ENCODE results near the gene S100P.

The S100P gene

DNA sequence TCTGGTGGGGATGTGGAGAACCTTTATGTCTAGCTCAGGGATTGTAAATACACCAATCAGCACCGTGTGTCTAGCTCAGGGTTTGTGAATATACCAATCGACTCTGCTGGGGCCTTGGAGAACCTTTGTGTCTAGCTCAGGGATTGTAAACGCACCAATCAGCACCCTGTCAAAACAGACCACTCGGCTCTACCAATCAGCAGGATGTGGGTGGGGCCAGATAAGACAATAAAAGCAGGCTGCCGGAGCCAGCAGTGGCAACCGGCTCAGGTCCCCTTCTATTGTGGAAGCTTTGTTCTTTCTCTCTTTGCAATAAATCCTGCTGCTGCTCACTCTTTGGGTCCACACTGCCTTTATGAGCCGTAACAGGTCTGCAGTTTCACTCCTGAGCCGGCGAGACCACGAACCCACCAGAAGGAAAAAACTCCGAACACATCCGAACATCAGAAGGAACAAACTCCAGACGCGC, 20.5 kb upstream of the S100P start:
- peak; percentile 78 for DNase-seq (ENCODE audit: low read depth, low spot score)

DNA sequence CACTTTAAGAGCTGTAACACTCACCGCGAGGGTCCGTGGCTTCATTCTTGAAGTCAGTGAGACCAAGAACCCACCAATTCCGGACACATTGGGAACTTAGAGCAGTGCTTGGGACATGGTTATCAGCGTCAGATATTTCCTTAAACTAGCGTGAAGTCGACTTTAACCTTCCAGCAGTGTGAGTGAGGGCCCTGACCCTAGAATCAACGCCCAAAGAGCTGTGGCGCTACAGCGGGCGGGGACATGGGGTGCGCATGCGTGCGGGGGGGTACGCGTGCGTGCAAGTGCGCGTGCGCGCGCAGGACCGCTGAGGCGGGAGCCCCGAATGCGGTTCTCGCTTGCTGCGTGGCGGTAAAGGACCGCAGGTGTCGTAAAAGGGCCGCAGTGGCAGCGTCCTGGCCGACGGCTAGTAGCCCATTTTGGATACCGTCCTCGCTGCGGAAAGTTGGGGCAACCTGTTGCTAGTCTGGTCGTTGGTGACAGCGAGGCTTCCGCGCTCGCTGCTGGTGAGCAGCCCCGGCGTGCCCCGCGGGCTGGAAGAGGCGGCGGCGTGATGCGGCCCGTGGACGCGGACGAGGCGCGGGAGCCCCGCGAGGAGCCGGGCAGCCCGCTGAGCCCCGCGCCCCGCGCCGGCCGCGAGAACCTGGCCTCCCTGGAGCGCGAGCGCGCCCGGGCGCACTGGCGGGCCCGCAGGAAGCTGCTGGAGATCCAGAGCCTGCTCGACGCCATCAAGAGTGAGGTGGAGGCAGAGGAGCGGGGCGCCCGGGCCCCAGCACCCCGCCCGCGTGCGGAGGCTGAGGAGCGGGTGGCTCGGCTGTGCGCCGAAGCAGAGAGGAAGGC, 19.8 kb upstream of the S100P start:
- DNase-seq (ENCODE audit: low read depth, low spot score) = peak; percentile 94

DNA sequence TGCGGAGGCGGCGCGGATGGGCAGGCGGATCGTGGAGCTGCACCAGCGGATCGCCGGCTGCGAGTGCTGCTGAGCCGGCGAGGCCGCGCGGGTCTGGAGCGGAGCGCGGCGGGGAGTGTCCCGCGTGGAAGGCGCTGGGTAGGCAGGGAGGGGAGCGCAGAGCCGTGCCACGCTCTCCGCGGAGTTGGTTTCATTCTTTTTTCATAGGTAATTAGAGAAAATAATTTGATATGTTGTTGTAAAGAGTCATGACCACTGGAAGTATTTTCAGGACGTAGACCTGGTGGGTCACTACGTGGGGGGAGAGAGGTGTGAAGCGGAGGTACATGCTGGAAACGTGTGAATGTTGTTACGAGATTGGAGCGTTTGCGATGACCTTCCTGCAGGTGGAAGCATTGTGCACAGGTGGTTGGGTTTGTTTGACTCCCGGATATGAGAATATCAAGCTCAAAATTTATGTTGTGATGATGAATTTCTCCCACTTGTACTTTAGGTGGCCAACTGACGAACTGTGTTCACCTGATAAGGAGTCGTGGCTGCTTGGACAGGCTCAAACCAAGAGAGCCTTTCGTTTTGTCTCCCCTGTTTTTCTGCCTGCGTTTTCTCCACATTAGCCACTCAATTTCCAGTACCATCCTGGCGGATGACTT, 19.1 kb upstream of the S100P start:
- peak; percentile 51 for DNase-seq (ENCODE audit: low read depth, low spot score)

DNA sequence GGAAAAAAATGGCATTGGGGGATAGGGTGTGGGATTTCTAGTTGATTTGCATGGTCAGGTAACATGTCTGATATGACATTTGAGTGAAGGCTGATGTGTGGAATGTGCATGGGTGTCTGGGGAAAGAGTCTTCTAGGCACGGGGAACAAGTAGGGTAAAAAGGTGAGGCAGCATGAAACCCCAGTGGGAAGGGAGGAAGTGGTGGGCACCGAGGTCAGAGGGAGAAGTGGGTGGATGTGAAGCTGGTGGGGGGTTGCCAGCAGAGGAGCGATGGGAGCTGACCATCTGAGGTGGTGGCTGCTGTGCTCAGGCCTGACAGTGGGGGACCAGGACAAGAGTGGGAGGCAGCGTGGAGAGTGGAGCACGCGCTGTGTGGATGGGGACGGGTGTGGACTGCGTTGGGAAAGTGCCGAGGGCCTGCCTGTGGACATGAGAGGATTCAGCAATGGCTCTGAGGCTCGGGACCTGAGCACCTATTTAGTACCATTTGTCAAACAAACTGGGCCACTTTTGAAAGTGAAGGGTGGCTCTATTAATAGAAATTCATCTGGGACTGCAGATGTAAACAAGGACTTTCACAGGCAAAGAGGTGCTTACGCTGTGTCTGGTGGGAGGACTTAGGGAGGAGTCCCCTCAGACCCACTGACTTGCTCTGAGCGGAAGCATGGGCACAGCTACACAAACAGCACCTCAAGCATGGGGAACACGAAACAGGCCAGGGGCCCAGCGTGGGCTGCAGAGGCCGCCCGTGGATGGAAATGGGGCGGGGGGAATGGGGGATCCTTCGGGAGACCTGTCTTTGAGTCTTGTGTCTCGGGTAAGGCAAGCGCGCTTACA, 16.7 kb upstream of the S100P start:
- no peak for DNase-seq (ENCODE audit: low read depth, low spot score)

DNA sequence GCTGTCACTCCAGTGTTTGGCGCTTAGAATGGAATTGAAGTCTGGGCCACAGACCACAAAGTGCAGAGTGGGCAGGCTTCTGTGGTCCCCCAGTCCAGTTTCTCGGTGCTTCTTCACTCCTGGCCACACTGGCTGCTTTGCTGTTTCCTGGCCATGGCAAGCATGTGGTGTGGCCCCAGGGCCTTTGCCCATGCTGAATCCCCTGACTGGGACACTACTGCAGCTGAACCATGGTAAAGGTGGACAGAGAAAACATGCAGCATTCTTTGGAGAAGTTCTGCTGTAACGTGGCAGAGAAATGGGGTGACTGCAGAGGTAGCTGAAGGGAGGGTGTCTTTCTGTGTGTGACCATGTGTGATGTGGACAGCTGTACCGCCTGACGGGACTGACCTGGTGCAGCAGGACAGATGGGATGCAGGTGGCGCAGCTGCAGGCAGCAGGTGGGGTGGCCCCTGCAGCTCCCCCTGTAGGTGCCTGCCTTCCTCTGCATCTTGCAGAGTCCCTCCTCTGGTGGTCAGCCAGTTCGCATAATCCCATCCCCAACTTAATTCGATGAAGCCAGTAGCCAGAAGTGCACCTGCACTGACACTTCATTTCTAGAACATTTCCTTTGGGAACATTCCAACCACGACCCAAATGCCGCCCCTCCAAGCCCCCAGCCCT, 13.2 kb upstream of the S100P start:
- DNase-seq (ENCODE audit: low read depth, low spot score) = peak; percentile 69

DNA sequence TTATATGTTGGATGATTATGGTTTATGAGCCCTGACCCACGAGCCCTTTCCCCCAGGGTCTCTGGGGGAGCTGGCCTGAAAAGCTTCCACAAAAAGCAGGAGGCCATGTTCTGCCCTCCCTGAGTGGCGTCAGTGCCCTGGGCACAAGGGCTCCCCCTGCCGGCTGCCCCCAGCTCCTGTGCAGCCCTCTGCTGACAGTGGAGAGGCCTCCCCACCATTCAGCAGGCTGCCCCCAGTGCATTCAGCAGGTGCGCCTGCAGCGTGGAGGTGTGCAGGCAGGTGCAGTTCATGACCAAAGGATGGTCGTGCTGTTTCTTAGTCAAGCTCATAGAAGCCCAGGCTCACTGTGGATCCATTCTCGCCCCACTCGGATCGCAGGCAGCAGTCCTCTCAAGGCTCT, 12.5 kb upstream of the S100P start:
- no peak for DNase-seq (ENCODE audit: low read depth, low spot score)

DNA sequence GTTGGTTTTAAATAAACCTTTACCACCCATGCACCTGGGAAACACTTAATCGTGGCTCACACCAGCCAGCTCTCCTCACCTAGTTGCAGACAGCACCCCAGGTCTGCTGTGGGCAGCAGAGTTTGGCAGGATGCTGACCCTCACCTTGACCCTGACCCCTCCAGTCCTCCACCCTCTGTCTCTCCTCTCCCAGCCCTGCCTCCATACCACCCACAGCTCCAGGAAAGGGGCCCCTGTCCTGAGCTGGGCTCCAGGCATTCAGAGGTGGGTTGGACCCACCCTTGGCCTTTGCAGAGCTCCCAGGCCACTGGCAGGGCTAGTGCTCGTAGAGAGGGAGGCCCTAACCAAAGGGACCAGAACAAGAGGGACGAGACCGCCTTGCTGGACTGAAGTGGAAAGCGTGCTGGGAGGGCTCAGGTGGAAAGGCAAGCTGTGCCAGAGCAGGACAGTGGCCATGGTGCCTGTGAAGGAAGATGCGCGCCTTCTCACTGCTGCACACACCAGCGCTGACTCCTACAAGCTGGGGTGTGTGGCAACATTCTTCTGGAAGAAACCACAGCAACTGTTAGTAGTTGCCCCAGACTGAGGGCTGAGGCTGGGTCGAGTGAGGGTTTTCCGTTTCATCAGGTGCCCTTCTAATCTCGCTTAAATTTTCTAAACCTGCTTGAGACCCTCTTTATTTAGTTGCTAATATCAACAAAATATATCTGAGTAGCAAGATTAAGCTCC, 10.7 kb upstream of the S100P start:
- DNase-seq (ENCODE audit: low read depth, low spot score) = no peak

DNA sequence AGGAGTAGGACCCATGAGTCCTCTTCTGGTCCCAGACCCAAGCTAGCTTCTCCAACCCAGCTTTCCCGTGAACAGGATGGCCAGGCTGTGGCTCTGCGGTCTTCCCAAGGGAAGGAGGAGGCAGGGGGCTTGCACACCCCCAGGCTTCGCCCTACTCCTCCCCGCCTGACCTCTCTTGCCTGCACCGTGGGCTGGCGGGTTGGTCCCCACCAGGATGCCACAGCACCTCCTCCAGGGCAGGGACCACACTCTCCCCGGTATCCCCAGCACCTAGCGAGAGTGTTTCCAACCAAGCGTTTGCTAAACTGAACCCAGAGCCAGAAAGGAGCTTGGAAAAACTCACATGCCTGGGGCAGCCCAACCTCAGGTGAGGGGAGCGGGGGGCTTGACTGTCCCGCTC, 9.0 kb upstream of the S100P start:
- DNase-seq (ENCODE audit: low read depth, low spot score) = no peak

DNA sequence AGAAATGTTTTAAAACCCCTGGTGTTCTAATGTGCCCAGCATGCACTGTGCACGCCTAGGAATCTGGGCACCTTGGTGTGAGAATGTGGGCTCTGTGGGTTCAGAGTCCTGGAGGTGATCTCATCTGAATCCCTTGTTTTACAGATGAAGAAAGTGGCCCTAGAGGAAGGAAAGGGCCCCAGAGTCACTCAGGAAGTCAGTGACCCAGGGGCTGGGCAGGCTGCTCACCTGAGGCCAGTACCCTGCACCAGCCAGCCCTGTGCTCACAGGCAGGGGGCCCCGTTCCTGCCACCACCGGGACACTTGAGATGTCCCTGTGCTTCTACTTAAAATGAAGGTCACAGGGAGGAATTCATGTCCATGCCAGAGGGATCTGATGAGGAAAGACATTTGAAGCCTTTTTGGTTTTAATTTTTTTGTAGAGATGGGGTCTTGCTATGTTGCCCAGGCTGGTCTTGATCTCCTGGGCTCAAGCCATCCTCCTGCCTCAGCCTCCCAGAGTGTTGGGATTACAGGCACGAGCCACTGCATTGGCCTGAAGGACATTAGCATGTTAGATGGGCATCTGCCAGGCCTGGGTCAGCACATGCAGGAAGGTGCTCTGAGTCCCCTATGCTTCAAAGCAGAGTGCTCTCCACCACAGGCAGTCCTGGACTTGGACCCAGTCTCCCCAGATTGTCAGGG, 7.4 kb upstream of the S100P start:
- no peak for DNase-seq (ENCODE audit: low read depth, low spot score)

DNA sequence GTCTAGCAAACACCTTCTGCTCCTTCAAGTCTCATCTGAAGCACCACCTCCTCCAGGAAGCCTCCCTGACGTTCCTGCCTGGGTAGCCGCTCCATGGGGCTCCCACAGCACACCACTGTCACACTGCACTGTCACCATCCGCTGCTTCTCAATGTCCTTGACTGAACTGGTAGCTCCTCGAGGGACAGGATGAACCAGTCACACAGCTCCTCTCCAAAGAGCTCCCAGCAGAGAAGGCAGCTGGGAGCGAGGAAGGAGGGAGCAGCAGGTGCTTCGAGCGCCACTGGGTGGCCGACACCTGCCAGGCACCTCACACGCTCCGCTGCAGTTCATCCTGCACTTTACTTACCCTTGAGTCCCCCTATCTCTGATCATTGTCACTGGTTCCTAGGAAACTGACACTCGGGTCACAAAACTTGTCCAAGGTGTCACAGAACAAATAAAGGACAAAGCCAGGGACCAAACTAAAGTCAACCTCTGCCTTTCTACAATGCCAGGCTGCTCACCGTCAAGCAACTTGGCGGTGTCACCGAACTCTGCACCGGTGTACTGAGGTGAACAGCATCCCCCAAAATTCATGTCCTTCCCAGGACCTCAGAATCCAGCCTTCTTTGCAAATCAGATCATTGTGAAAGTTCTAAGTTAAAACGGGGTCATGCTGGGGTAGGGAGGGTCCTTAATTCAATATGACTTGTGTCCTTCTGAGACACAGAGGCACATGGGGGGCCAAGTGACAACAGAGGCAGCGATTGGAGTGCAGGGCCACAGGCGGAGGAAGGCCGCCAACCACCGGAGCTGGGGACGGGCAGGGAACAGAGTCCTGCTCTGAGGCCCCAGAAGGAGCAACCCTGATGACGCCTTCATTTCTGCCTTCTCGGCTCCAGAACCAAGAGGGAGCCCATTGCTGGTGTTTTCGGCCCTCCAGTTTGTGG, 5.5 kb upstream of the S100P start:
- DNase-seq (ENCODE audit: low read depth, low spot score) = peak; percentile 79

DNA sequence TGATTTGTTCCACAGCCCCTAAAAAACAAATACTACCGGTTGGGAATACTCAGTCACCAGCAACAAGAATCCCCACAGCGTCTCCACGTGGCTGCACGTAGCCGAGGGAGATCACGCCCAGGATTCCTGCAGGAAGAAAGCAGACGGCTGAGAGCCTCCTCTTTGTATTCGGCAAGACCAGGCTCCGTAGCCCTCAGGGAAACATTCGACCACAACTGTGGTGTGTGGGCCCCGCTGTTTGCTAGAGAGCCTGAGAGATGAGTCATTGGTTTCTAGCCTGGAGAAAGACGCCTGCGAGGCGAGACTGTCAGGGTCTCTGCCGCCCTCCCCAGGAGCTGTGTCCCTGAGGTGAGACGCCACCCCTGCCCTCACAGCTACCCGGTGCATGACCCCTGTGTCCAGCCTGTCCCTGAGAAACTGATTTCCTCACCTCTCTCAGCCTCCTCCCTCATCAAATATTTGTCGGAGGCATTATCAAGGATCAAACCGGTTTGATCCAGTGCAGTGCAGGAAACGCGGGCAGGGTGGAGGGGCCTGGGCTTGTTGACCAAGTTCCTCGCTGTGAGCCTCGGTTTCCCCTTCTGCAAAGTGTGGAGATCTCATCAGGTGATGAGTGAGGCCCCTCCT, 4.7 kb upstream of the S100P start:
- DNase-seq (ENCODE audit: low read depth, low spot score) = peak; percentile 98

DNA sequence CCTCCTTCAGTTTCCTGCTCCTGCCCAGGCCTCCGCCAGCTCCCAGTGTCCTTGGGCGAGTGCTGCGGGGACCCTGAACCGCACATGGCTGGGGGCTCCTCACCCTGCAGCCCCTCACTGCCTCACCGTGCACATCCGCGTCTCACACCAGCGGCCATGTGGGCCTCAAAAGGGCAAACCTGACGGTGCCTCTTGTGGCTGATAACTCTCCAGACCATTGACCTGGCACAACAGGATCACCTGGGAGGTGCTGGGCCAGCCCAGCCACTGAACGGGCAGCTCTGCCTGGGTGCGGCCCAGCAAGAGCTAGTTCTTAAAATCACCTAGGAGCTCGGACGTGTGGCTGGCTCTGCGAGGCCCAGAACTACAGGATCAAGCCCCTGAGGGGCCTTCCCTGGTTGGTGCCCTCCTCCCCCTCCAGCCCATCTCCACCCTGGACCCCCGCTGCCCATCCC, 4.1 kb upstream of the S100P start:
- peak; percentile 68 for DNase-seq (ENCODE audit: low read depth, low spot score)

DNA sequence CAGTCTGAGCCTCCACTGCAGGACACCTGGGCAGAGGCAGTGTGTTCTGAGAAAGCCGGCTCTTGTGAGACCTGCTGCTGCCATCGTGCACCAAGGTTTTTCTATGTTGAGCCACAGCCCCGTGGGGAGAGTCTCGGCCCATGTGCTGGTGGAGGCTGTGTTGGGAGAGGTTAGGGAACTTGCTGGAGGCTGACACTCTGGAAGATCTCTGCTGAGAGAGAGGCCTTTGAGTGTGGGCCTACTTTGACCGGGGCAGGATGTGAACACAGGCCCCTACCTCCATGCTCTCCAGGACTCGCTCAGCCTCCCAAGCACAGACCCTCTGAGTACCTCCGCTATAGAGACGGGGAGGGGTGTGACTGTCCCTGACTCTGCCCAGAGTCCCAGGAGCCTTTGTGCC, 1.3 kb upstream of the S100P start:
- DNase-seq (ENCODE audit: low read depth, low spot score) = no peak

DNA sequence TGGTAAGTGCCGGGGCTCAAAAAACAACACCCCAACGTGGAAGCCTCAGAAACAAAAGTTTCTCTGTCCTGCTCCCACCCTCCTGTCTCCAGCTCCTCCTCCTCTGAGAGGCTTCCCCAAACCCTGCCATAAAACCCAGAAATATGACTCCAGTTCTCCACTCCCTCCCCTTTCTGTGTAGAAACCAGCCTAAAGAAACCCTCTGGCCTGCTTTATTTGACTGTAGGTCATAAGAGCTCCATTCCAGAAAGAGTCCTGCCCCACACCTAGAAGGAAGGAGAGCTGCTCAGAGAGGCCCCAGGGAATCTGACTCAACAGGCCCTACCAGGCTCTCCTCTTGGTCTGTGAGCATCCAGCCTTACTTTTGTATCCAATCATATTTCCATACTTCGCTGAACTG, 872 bp upstream of the S100P start:
- peak; percentile 56 for DNase-seq (ENCODE audit: low read depth, low spot score)

DNA sequence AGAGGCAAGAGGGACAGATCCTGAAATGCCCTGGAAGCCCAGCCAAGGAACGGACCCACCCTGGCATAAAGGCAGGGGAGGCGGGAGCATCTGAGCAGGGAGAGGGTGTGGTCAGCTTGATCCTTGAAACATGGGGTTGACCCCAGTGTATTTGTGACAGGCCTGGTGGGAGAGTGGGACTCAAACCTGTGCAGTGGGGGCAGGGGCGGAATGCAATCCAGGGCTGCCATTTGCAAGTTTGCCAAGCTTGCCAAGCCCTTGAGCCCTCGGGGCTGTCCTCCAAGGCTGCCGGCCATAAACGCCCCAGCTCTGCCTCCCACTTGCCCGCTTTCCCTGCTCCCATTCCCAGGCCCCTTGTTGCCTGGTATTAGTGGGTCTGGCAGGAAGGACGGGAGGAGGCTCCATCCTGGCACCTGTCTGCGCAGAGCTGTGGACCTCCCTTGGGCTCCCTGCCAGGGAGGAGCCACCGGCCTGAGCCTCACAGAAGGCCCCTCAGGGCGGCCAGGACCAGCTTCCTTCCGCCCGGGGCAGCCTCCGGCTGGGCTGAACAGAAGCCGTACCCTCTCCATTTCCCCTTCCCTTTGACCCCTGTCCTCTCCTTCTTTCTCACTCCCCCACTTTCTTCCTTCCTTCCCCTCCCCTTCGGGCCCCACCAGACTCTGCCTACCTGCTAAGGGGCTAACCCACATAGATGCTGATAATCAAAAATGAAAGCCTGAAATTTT, 661 bp downstream of the S100P start:
- peak; percentile 23 for DNase-seq (ENCODE audit: low read depth, low spot score)

DNA sequence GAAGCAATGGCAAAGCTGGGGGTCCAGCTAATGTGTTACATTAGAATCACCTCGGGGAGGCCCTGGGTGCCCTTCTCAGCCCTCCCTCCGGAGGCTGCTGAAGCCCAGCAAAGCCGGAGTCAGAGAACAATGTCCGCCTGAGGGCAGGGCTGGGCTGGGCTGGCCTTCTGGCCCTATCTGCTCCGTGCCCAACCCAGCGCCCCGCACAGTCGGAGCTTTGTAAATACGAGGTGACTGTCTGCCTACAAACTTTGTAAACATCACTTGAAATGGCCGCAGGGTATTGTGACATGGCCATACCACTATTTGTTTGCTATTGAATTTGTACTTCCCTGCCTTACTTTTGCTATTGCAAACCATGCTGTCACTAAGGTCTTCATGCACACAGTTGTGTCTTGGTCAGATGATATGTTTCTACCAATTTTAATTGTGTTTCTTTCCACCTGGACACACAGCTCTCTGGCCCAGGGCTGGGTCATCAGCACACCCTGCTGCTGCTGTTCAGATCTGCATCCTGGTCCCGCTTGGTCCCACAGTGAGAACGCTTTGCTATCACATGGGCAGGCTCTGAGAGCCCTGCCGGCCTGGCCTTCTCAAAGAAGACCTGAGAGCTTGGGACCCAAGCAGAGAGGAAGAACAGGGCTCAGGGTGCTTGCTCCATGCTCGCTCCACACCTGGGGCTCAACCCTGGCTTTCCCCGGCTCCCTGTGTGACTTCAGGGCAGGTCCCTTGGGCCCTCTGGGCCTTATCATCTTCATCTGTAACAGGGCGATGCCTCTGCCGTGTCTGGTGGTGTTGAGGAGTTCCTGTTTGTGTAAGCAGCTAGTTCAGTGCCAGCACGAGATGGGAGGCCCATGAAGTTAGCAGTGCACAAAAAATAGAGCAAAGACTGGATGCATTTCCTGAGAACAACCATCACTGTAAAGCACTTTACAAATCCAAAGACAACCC, 2.3 kb downstream of the S100P start:
- peak; percentile 87 for DNase-seq (ENCODE audit: low read depth, low spot score)

DNA sequence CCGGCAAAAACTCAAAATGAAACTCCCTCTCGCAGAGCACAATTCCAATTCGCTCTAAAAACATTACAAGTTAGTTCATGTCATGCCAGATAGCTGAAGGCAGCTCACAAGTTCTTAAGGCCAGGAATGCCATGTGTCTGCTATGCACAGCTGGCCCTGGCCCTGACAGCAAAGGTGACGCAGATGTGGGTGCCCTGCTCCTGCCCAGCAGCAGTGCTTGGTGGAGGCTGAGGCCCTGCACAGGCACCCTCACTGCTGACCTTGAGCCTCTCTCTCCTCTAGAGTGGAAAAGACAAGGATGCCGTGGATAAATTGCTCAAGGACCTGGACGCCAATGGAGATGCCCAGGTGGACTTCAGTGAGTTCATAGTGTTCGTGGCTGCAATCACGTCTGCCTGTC, 2.9 kb downstream of the S100P start:
- no peak for DNase-seq (ENCODE audit: low read depth, low spot score)
